KMS-11 (cell line): ENCODE results near the gene CSK.

Experiments used
- H2AFZ ChIP-seq: fragments of 200-600 bp; sonication (generic); 2 replicates; pipeline ENCODE4 v1.6.1; 2016; ENCODE audit warnings: antibody characterized with exemption, mixed run types, low read depth
- H3K27ac ChIP-seq: fragments of 200-600 bp; sonication (generic); 2 replicates; pipeline ENCODE4 v1.6.1; 2016; ENCODE audit warnings: mild to moderate bottlenecking, mixed run types
- H3K27me3 ChIP-seq: fragments of 200-600 bp; sonication (generic); 2 replicates; pipeline ENCODE4 v1.6.1; 2017; ENCODE audit warnings: mild to moderate bottlenecking, low read depth, mixed run types, moderate library complexity; ENCODE audit not compliant: insufficient read depth
- H3K36me3 ChIP-seq: fragments of 200-600 bp; sonication (generic); 2 replicates; pipeline ENCODE4 v1.6.1; 2017; ENCODE audit warnings: mild to moderate bottlenecking, mixed run types; ENCODE audit not compliant: insufficient read depth
- H3K4me1 ChIP-seq: fragments of 200-600 bp; sonication (generic); 2 replicates; pipeline ENCODE4 v1.6.1; 2016; ENCODE audit warnings: mild to moderate bottlenecking, low read depth, mixed run types; ENCODE audit not compliant: poor library complexity, severe bottlenecking
- H3K4me2 ChIP-seq: fragments of 200-600 bp; sonication (generic); 2 replicates; pipeline ENCODE4 v1.7.0; 2016; ENCODE audit warnings: mild to moderate bottlenecking, mixed run types
- H3K4me3 ChIP-seq: fragments of 200-600 bp; sonication (generic); IDR thresholded peaks from 2 replicates; pipeline ENCODE4 v1.6.1; 2017; ENCODE audit warnings: low read depth, low read length, mixed read lengths; ENCODE audit not compliant: insufficient read depth
- H3K79me2 ChIP-seq: fragments of 200-600 bp; sonication (generic); 2 replicates; pipeline ENCODE4 v1.6.1; 2016; ENCODE audit warnings: low read depth, mixed run types; ENCODE audit not compliant: insufficient read depth
- H3K9ac ChIP-seq: fragments of 200-600 bp; sonication (generic); 2 replicates; pipeline ENCODE4 v1.6.1; 2016; ENCODE audit warnings: mild to moderate bottlenecking, mixed run types
- H4K20me1 ChIP-seq: fragments of 200-600 bp; sonication (generic); 2 replicates; pipeline ENCODE4 v1.6.1; 2016; ENCODE audit warnings: mild to moderate bottlenecking, mixed run types; ENCODE audit not compliant: insufficient read depth
- TF ChIP-seq, protein P1 (sequence below): fragments of 200-600 bp; sonication (generic); conservative IDR thresholded peaks from 2 replicates; pipeline ENCODE4 v1.6.1; 2017; ENCODE audit warnings: low read depth, mild to moderate bottlenecking, antibody characterized with exemption, low read length, moderate library complexity, mixed read lengths

Gene CSK

DNA sequence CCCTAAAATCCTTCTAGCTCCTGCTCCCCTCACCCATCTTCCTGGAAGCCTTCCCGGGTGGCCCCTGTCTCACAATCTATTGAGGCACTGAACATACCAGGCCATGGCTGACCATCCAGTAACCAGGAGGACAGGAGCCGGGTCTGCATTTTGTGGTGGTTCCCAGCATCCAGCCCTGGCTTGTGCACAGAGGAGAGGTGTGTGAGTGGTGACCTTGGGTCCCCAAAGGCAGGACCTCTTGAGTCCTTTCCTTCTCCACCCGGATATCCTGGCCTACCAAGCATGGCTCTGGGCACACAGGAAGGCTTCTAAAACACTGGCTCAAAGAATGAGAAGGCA, 7.8 kb downstream of the CSK start:
- H3K27ac ChIP-seq: peak overlapping the region; percentile 77
- TF ChIP-seq, protein P1, sequence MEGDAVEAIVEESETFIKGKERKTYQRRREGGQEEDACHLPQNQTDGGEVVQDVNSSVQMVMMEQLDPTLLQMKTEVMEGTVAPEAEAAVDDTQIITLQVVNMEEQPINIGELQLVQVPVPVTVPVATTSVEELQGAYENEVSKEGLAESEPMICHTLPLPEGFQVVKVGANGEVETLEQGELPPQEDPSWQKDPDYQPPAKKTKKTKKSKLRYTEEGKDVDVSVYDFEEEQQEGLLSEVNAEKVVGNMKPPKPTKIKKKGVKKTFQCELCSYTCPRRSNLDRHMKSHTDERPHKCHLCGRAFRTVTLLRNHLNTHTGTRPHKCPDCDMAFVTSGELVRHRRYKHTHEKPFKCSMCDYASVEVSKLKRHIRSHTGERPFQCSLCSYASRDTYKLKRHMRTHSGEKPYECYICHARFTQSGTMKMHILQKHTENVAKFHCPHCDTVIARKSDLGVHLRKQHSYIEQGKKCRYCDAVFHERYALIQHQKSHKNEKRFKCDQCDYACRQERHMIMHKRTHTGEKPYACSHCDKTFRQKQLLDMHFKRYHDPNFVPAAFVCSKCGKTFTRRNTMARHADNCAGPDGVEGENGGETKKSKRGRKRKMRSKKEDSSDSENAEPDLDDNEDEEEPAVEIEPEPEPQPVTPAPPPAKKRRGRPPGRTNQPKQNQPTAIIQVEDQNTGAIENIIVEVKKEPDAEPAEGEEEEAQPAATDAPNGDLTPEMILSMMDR: no peak
- no peak overlapping the region for H2AFZ ChIP-seq
- peaks cover 85% of the 10 kb centered on the region for H3K79me2 ChIP-seq
- H4K20me1 ChIP-seq: peaks cover 10% of the 10 kb centered on the region; the same call in 1 of the 2 replicates
- H3K4me3 ChIP-seq: no peak overlapping the region
- H3K4me2 ChIP-seq: peak overlapping the region; percentile 99
- H3K9ac ChIP-seq: peak overlapping the region; percentile 31; the same call in 1 of the 2 replicates
- peaks cover 75% of the 10 kb centered on the region for H3K4me1 ChIP-seq
- H3K27me3 ChIP-seq: no peaks in the 10 kb centered on the region
- H3K36me3 ChIP-seq: no peaks in the 10 kb centered on the region

DNA sequence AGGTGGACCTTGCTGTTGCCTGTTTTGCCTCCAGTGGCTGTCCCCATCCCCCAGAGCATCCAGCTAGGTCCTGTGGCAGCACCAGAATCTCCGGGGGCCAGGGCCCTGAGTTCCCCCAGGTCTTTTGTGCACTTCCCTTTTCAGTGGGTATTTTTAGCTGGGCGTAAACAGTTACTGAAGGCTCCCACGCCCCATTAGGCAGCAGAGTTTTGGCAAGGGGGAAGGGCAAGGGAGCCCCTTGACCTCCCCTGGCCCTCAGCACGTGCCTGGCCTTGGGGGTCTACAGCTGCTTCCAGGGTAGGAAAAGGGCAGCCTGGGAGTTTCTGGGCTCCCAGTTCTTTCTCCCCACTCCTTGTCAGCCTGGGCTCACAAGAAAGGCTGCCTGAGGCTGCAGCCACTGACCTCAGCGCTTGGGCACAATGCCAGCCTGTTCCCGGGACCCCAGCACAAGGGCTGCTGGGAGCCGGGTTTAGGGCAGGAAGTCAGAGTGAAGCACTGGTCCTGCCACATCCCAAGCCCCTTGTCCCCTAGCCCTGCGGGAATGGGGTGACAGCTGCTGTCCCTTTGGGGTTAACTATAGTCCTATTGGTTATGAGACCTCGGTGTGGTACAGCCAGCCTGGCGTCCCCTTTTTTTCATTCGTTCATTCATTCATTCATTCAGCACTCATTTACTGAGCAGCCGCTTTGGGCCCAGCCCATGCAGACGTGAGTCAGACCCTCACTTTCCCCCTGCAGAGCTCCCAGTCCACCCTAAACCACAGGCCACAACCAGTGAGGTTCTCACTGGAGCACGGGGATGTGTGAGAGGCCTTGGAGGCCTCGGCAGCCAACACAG, 8.4 kb downstream of the CSK start:
- H2AFZ ChIP-seq: no peak overlapping the region
- peak overlapping the region; percentile 99 for H3K4me2 ChIP-seq
- H4K20me1 ChIP-seq: peaks cover 10% of the 10 kb centered on the region; the same call in 1 of the 2 replicates
- no peaks in the 10 kb centered on the region for H3K27me3 ChIP-seq
- peaks cover 70% of the 10 kb centered on the region for H3K4me1 ChIP-seq
- H3K36me3 ChIP-seq: no peaks in the 10 kb centered on the region
- peak overlapping the region; percentile 77 for H3K27ac ChIP-seq
- H3K79me2 ChIP-seq: peaks cover 85% of the 10 kb centered on the region
- H3K4me3 ChIP-seq: no peak overlapping the region
- TF ChIP-seq, protein P1: no peak
- H3K9ac ChIP-seq: peak overlapping the region; percentile 31; the same call in 1 of the 2 replicates

- H3K9ac ChIP-seq: peak overlapping the region; percentile 31; the same call in 1 of the 2 replicates
- peak overlapping the region; percentile 99 for H3K4me2 ChIP-seq
- H3K36me3 ChIP-seq: no peaks in the 10 kb centered on the region
Measured at GRCh38 chr15:74791007-74791406, 9.1 kb downstream of the CSK start.

GRCh38 chr15:74791667-74792066, 9.8 kb downstream of the CSK start:
- no peak overlapping the region for H3K4me3 ChIP-seq
- no peaks in the 10 kb centered on the region for H3K27me3 ChIP-seq
- peaks cover 10% of the 10 kb centered on the region; the same call in 1 of the 2 replicates for H4K20me1 ChIP-seq
- no peaks in the 10 kb centered on the region for H3K36me3 ChIP-seq
- no peak overlapping the region for H2AFZ ChIP-seq
- no peak overlapping the region for H3K27ac ChIP-seq
- peak overlapping the region; percentile 99; the same call in 1 of the 2 replicates for H3K4me2 ChIP-seq
- TF ChIP-seq, protein P1: no peak
- H3K4me1 ChIP-seq: peaks cover 61% of the 10 kb centered on the region
- H3K79me2 ChIP-seq: peaks cover 85% of the 10 kb centered on the region
- H3K9ac ChIP-seq: no peak overlapping the region

More at GRCh38 chr15:74791007-74791406, 9.1 kb downstream of the CSK start:
- peak overlapping the region; percentile 77; the same call in 1 of the 2 replicates for H3K27ac ChIP-seq
- peaks cover 67% of the 10 kb centered on the region for H3K4me1 ChIP-seq
- H3K4me3 ChIP-seq: no peak overlapping the region
- no peak overlapping the region for H2AFZ ChIP-seq
- H4K20me1 ChIP-seq: peaks cover 10% of the 10 kb centered on the region; the same call in 1 of the 2 replicates
- TF ChIP-seq, protein P1: no peak
- H3K27me3 ChIP-seq: no peaks in the 10 kb centered on the region
- peaks cover 85% of the 10 kb centered on the region for H3K79me2 ChIP-seq
